GM21619 (cell line): Measurements from ENCODE around the gene SERPING1.

Experiments used
- ATAC-seq: cut with Tn5 transposase; IDR thresholded peaks from one replicate; pipeline ENCODE4 v1.9.1; 2021; ENCODE audit not compliant: unreplicated experiment

Gene SERPING1

DNA sequence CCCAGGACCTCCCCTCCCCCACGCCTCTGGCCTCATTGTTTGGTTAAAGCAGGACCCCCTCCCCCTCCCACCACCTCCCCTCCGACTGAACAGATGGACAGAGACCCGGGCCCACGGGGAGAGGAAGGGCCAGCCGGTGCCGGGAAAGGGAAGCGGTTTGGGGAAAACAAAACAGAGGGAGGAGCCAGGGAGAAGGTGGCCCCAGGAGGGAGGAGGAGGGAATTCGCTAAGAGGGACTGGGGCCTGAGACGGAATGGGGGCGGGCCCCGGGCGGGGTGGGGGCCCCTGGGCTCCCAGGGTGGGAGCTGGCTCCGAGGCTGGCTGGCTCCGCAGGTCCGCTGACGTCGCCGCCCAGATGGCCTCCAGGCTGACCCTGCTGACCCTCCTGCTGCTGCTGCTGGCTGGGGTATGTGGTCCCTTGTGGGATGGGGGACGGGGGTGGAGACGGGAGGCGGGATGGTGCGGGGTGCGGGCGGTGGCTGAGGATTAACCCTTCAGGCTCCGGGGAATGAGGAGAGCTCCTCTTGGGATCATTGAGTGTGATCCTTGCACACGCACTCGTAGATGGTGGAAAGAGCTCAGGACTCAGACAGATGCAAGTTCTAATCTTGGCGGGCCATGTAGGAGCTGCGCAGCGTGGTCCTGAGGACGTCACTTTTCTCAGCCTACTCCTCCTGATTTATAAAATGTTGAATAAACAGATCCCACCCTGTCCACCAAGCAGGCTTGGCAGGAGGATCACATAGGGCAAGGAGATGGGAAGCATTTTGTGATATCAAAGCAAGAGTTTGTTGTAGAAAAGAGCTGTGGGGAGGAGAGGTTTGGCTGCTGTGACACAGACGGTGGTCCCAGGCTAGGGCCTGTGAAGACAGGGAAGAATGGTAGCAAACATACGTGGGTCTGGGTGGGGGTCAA, 688 bp downstream of the SERPING1 start:
- ATAC-seq: no peak

DNA sequence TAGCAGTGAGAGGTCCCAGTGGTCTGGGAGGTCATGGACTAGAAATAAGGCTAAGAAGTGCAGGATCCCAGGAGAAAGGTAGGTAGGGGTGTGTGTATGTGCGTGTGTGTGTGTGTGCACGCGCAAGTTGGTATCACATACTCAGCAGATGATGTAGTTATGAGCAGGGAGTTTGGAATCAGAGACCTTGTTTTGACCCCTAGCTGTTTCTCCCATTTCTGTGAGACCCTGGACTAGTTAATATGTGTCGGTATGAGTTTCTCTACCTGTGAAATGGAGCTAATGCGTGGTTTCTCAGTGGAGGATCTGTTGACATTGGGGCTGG, 1.3 kb downstream of the SERPING1 start:
- ATAC-seq: no peak

DNA sequence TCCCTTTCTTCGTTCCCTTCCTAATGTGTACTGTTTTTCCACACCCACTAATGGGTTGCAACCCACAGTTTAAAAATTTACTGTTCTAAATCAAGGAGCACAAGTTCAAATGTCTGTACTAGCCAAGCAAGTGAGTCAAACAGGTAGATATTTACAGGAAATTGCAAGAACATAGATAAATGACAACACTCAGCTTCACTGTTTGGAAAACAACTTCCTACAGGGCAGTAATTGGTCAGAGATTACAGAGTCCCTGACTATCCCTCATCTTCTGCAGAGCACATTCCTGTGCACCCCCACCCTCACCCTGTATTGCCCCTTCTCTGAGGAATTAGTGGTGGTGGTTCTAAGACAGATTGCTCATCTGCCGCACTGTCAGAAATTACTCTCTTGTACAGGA, 1.9 kb downstream of the SERPING1 start:
- no peak for ATAC-seq

DNA sequence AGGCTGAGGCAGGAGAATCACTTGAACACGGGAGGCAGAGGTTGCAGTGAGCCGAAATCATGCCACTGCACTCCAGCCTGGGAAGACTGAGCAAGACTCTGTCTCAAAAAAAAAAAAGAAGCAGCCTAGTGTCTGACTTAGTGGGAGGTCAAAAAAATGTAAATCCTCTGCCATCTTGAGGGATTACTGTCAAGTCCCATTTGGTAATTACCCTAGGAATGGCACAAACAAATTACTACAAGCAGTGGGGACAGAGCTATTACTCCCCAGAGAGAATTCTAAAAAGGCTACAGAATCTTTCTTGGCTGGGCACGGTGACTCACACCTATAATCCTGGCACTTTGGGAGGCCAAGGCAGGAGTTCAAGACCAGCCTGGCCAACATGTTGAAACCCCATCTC, 3.8 kb downstream of the SERPING1 start:
- no peak for ATAC-seq

DNA sequence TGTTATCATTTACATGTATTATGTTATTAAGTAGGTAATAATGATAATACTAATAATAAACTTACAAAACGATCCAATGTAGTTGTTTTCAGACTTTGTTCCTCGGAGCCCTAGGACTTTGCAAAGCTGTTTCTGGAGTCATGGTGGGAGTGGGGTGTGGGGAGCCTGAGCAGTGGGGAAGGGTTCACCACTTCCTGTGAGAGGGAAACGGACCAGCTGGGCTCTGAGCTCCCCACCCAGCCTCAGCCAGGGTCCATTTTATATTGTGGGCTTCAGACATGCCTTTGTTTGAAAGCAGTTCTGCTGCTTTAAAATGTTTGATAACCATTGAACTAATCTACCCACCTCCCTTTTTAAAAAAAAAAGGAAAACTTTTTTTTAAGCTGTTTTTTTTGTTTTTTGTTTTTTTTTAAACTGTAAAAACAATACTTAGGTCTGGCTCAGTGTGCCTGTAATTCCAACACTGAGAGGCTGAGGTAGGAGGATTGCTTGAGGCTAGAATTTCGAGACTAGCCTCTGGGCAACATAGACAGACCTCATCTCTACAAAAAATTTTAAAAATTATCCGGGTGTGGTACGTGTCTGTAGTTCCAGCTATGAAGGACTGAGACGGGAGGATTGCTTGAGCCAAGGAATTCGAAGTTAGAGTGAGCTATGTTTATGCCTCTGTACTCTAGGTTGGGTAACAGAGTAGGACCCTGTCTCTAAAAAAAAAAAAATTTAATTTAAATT, 7.0 kb downstream of the SERPING1 start:
- no peak for ATAC-seq

DNA sequence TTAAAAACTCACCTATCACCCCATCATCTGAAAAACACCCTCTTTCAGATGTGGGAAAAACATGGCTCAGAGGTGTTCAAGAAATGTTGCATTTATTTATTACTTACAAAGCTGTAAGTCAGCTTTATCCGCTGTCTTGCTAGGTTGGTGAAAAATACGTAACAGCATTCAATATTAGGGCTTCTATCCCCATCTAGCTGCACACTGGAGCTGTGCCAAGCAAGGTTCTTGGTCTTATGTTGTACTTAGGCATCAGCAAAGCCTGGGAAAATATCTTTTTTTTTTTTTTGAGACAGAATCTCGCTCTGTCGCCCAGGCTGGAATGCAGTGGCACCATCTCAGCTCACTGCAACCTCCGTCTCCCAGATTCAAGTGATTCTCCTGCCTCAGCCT, 7.5 kb downstream of the SERPING1 start:
- no peak for ATAC-seq

DNA sequence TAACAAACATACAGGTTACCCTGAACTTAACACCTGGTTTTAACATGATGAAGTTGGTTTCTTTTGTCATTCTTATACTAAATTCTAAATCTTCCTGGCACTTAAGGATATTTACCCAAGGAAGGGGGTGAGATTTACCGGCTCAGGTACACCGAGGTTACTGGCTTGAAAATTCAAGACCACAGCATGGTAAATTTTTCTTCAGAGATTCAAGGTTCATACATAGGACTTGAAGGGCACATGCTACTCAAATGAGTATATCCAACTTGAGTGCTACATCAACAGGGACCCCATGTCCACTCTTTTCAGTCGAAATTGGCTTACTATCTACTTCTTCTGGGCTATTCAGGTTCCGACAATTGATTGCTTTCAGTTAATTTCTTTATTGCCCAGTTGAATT, 12.7 kb downstream of the SERPING1 start:
- no peak for ATAC-seq

DNA sequence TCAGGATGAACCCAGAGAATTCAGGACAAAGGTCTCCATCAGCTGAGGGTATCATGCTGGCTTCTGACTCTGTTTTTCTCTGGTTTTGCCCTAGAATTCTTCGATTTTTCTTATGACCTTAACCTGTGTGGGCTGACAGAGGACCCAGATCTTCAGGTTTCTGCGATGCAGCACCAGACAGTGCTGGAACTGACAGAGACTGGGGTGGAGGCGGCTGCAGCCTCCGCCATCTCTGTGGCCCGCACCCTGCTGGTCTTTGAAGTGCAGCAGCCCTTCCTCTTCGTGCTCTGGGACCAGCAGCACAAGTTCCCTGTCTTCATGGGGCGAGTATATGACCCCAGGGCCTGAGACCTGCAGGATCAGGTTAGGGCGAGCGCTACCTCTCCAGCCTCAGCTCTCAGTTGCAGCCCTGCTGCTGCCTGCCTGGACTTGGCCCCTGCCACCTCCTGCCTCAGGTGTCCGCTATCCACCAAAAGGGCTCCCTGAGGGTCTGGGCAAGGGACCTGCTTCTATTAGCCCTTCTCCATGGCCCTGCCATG, 16.8 kb downstream of the SERPING1 start:
- ATAC-seq: no peak

DNA sequence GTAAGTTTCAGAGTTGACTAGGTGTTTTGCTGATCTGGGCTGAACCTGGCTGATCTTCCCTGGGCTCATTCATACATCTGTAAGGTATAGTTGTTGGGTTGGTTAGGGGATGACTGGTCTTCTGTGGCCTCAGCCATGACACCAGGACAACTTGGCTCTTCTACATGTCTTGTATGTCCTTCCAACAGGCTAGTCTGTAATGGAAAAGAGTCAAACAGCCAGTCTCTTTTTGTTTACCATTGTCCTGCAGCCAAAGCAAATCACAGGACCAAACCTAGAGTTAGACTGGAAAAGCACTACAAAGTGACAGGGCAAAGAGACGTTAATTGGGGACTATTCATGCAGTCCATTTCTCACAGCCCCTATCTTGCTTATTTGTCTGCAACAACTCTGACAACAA, 17.8 kb downstream of the SERPING1 start:
- no peak for ATAC-seq

DNA sequence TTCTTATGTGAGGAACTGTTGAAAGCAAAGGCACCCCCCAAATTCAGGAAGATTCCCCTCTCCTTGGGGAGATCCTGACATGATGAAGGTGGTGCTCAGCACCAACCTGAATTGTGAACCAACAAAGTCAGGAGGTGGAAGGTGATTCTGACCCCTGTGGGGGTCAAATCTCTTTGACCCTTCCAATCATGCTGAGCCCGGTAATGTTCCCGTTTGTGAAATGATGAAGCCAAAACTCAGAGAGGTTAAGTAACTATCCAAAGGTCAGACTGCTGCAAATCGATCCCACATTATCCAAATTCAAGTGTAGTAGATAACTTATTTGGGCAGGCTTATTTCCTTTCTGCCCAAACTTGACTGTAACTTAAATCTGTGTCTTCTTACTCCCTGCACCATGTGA, 19.1 kb downstream of the SERPING1 start:
- no peak for ATAC-seq

DNA sequence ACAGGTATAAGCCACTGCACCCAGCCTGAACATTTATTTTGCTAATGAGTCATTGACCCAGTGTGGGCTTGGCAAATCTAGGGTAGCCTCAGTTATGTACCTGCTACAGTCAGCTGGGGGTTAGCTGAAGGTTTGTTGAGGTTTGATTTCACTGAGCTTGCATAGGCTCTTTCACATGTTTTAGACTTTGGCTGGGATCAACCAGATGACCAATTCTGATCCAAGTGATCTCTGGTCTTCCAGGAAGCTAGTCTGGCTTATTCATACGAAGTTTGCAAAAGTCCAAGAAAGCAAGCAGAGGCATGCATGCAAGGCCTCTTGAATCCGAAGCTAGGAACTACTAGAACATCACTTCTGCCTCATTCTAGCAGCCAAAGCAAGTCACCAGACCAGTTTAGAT, 21.0 kb downstream of the SERPING1 start:
- ATAC-seq: no peak

DNA sequence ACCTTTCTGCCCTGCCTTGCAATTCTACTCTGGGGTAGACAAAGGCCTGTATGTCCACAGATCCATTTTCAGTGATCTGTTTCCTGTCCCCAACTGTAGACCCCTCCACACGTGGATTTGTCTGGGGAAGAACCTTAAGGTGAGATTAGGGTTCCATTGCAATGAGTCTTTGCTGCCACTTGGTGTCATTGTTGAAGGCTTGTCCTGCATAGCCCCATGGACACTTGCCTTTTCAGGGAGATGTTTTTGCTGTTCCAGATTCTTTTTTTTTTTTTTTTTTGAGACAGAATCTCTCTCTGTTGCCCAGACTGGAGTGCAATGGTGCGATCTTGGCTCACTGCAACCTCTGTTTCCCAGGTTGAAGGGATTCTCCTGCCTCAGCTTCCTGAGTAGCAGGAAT, 21.8 kb downstream of the SERPING1 start:
- ATAC-seq: no peak

DNA sequence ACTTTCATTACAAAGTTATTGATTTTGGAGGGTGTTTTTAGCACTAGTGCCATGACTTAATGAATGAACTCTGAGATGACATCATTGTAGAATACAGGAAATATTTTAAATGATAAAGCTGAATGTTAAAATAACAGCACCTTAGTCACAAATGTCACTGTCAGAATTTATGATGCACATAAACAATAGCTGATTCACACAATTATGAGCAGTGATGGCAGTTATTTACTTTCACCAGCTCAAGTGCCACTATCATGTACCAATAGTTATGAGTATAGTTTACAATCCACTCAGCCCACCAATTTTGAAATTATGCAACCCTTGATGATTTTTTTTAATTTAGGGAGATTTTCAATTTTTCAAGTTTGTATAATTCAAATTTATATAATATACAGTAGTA, 23.0 kb downstream of the SERPING1 start:
- ATAC-seq: no peak

DNA sequence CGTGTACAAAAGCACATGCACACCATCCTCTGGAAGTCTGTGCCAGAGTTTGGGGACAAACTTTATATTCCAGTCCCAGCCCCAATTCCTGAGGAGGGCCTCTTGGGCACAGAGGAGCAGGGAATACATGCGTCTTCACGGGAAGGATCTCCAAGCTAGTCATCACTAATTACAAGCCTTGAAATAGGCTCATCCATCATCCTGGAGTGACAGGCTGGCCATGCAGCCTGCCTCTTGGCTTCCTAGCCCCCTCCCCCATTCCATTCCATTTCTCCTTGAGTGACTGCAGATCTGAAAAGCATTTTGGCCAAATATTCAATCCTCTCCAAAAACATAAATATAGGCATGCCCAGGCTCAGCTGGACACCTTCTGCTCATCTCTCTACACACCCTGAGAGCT, 24.8 kb downstream of the SERPING1 start:
- ATAC-seq: no peak

DNA sequence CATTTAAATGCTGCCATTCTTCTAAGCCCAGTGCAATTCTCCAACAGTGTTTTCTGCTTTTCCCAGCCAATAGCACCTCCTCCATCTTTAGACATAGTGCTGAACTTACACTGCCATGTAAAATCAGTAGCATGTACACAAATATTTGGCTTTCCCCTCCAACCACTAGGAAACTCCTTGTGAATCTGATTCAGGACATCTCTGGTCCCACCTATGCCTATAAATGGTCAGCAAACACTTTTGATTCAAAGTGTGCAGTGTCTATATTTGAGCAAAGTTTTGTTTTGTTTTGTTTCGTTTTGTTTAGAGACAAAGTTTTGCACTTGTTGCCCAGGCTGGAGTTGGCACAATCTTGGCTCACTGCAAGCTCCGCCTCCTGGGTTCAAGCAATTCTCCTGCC, 27.4 kb downstream of the SERPING1 start:
- no peak for ATAC-seq

DNA sequence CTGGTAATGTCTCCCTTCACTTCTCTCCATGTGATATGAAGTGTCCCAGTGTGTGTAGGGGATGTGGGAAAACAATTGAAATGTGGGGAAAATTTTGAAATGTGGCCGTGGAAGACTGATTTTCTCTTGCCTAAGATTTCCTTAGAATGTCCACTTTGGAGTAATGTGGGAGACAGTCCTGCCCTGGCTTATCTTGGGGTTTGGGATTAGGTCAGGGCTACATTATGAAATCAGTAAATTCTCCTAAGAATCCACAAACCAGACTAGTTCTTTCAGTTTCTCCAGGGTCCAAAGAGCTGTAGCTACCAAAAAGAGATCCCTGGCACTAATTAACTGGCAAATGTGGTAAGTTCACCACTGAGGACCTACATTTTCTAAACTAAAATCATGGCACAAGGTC, 29.4 kb downstream of the SERPING1 start:
- no peak for ATAC-seq

DNA sequence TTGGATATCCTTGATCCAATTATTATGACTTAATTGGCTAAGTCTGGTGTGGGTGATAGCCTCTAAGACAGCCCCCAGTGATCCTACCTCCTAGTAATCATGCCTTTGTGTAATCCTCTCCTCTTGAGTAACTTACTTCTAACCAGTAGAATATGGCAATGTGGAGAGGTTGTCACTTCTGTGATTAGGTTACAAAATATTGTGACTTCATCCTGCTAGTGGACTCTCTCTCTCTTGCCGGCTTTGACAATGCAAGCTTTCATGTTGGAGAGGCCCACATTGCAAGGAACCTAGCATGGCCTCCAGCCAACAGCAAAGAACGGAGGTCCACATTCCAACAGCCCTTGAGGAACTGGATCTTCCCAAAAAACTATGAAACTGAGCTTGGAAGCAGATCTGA, 32.7 kb downstream of the SERPING1 start:
- ATAC-seq: no peak

DNA sequence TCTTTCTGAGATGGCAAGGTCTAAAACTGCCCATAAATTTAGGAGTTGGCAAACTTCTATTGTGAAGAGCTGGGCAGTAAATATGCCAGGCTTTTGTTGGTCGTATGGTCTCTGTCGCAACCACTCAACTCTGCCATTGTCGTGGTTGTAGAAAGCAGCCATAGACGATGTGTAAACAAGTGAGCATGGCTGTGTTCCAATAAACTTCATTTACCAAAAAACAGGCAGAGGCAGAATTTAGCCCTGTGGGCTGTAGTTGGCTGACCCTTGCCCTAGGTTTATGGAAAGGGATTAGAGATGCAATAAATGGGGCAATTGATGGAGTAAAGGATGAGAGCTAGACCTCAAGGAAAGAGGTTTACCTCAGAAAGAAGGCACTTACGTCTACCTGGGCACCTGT, 34.6 kb downstream of the SERPING1 start:
- ATAC-seq: no peak

DNA sequence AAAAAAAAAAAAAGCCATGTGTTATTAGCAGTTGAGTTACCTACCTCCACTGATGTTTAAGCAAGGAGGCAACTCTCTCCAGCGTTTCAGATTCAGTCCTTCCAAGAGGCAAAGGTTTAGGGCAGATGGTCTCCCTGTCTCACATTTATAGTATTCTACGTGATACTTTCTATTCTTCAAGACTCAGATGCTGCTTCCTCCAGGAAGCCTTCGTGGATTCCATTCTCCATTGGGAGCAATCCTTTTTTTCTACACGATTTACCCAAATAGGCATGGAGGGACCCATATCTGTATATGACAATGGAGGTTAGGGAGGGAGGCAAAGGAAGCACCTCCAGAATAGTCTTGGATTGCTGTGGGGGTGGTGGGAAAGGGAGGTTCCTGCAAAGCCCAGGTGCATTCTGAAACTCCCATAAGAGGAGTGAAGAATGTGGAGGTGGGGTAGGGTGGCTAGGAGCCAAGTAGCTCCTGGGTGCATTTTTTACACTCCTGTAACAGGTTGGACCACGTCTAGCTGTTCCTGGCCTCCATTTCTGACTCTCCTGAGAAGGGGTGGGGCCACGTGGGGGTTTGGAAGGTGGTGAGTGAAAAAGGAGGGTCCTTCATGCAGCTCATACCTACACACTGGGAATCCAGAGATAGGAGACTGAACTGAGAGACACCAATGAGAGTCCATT, 36.0 kb downstream of the SERPING1 start:
- ATAC-seq: no peak

DNA sequence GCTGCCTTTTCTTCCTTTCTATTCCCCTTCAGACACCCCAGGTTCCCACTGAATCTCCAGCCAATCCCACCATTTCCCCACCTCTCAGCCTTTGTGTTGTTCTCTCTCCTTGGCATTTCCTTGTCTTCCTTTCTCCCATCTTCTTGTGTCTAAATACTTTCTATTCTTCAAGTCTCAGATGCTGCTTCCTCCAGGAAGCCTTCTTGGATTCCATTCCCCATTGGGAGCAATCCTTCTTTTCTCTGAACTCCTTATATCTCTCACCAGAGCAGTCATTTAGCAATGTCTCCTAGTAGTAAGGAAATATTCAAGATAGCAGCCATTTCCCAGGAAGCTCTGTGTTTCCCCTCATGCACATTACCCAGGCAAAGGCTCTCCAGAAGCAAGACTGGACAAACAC, 36.8 kb downstream of the SERPING1 start:
- ATAC-seq: no peak

DNA sequence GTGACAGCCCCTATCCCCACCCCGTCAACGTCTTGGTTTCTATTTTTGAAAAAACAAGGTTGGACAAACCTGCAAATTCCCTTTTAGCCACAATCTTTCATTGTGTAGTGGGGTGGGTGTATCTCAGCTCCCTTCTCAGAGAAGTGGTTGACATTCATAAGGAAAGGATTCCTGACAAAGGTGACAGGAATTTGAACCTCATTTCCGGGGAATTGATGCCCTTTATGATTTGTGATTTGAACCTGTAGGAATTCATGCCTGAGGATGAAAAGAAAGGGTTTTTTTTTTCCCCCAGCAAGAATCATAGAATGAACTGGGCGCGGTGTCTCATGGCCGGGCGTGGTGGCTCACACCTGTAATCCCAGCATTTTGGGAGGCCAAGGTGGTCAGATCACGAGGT, 37.8 kb downstream of the SERPING1 start:
- ATAC-seq: no peak

DNA sequence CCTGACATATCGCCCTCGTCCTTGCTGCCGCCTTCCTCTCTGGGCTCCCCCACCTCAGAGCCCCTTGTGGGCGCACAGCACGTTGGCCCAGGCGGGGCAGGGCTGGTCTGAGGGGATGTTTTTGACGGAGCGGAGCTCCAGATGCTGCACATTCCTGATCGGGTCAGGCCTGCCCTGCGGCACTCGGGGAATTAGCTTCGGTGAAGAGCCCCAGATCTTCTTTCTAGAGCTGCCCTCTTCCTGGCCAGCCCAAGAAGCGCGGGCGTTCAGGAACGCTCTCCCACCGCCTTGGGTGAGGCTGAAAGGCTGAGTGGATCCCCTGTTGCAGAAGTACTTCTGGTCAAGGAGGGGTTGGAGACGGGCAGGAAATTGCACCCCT, 40.1 kb downstream of the SERPING1 start:
- no peak for ATAC-seq
